ENCODE data around the gene ARRB2.

ARRB2 gene

DNA sequence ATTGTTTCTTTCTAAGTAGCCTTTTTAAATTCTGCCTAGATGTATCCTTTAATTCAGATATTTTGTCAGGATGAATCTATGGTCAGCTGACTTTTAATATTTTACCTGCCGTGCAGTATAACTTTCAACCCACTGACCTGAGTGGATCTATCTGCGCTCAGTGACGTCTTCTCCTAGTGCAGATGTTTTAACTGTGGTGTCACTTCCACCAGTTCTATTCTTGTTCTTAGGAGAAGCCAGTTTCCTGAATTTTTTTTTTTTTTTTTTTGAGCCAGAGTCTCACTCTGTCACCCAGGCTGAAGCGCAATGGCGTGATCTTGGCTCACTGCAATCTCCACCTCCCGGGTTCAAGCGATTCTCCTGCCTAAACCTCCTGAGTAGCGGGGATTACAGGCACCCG is 56.3 kb downstream of the ARRB2 start:
- no peak for DNase-seq

DNA sequence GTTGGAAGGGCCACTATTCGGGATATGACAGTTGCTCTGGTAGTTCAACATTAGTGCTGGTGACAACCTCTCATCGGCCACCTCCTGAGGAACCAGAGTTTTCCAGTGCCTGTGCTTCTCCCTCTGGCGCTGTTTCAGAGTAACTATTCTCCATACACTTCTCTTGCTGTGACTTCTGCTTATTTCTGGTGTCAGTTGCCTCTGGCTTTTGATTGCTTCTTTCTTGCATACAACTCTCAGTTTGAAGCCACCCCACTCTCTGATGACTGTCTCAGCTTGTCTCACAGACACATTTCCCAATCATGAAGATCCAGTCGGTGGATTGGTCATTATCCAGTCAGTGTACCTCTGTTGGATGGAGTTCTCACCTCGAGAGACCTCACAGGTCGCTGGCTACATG is 57.9 kb downstream of the ARRB2 start:
- DNase-seq: no peak

GRCh38 chr17:4769628-4770027 is 59.2 kb downstream of the ARRB2 start:
- DNase-seq: no peak

Measured in NCI-H510A (cell line).